Measurements from ENCODE around the gene TCEAL7.

GRCh38 chrX:103357871-103358270, 27.8 kb downstream of the TCEAL7 start:
- TF ChIP-seq, protein P1, sequence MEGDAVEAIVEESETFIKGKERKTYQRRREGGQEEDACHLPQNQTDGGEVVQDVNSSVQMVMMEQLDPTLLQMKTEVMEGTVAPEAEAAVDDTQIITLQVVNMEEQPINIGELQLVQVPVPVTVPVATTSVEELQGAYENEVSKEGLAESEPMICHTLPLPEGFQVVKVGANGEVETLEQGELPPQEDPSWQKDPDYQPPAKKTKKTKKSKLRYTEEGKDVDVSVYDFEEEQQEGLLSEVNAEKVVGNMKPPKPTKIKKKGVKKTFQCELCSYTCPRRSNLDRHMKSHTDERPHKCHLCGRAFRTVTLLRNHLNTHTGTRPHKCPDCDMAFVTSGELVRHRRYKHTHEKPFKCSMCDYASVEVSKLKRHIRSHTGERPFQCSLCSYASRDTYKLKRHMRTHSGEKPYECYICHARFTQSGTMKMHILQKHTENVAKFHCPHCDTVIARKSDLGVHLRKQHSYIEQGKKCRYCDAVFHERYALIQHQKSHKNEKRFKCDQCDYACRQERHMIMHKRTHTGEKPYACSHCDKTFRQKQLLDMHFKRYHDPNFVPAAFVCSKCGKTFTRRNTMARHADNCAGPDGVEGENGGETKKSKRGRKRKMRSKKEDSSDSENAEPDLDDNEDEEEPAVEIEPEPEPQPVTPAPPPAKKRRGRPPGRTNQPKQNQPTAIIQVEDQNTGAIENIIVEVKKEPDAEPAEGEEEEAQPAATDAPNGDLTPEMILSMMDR (IDR thresholded peaks at IDR 0.05): no peak
- TF ChIP-seq POLR2A (IDR thresholded peaks at IDR 0.05) (no peak), EP300 (IDR thresholded peaks at IDR 0.05) (no peak)

All from gastroesophageal sphincter (tissue), 3 donors.